PFSK-1 (cell line): Measurements from ENCODE around the gene FOXJ3.

ENCODE experiments used
- POLR2AphosphoS5 ChIP-seq: IDR thresholded peaks from 2 replicates; pipeline ENCODE4 v1.6.1; 2012; ENCODE audit warnings: low read depth, mild to moderate bottlenecking, control low read depth, low read length, moderate library complexity
- SIN3A ChIP-seq: IDR thresholded peaks from 2 replicates; pipeline ENCODE4 v1.6.1; 2012; ENCODE audit warnings: mild to moderate bottlenecking, low read length, moderate library complexity, borderline replicate concordance; ENCODE audit not compliant: insufficient read depth

DNA sequence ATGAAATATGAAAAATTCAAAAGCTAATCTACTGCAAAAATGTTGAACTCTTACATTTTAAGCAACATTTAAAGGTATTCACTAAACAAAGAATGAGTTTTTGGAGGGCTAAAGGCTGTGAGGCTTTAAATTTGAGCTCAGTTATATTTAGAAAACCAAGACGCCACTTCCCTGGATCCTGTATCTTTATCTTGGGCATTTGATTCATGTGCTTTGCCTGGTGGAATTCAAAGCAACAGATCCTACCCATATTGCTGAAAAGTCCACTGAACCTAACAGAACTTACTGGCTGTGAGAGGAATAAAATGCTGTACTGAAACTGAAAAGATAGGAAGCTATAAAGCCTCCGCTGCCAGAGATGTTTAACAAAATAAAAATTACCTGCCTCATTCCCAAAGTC, 14.3 kb downstream of the FOXJ3 start:
- TF ChIP-seq POLR2AphosphoS5 (no peak), SIN3A (no peak)
